ENCODE measurements around the gene COL11A1.

DNA sequence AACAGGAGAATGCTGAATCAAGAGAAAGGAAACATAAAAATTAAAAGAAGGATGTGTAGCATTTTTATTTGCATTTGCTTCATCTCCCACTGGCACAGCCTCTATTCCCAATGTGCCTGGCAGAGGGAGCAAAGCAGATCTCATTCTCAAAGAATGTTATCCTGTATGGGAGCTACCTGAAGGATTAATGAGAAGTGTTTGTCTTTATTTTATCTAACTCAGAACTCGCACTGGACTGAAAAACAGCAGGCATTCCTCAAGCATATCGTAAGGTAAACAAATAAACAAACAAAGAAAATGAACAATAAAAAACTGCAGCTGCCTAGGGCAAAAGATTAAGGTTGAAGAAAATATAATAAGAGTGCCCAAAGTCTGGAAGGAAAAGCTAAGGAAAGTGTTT lies 12.7 kb upstream of the COL11A1 start:
- TF ChIP-seq, protein P1, sequence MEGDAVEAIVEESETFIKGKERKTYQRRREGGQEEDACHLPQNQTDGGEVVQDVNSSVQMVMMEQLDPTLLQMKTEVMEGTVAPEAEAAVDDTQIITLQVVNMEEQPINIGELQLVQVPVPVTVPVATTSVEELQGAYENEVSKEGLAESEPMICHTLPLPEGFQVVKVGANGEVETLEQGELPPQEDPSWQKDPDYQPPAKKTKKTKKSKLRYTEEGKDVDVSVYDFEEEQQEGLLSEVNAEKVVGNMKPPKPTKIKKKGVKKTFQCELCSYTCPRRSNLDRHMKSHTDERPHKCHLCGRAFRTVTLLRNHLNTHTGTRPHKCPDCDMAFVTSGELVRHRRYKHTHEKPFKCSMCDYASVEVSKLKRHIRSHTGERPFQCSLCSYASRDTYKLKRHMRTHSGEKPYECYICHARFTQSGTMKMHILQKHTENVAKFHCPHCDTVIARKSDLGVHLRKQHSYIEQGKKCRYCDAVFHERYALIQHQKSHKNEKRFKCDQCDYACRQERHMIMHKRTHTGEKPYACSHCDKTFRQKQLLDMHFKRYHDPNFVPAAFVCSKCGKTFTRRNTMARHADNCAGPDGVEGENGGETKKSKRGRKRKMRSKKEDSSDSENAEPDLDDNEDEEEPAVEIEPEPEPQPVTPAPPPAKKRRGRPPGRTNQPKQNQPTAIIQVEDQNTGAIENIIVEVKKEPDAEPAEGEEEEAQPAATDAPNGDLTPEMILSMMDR (IDR thresholded peaks at IDR 0.05) = no peak
- no peak for TF ChIP-seq POLR2A (IDR thresholded peaks at IDR 0.05)
